22Rv1 (cell line): Measurements from ENCODE around the gene GALR3.

Experiments used
- CTCF ChIP-seq: fragments of 450-650 bp; IDR thresholded peaks from 2 replicates; pipeline ENCODE4 v1.5.1; 2017; ENCODE audit warnings: mild to moderate bottlenecking
- ZFX ChIP-seq: fragments of 450-650 bp; IDR thresholded peaks from 2 replicates; pipeline ENCODE4 v1.6.1; 2017; ENCODE audit warnings: antibody characterized with exemption, borderline replicate concordance

DNA sequence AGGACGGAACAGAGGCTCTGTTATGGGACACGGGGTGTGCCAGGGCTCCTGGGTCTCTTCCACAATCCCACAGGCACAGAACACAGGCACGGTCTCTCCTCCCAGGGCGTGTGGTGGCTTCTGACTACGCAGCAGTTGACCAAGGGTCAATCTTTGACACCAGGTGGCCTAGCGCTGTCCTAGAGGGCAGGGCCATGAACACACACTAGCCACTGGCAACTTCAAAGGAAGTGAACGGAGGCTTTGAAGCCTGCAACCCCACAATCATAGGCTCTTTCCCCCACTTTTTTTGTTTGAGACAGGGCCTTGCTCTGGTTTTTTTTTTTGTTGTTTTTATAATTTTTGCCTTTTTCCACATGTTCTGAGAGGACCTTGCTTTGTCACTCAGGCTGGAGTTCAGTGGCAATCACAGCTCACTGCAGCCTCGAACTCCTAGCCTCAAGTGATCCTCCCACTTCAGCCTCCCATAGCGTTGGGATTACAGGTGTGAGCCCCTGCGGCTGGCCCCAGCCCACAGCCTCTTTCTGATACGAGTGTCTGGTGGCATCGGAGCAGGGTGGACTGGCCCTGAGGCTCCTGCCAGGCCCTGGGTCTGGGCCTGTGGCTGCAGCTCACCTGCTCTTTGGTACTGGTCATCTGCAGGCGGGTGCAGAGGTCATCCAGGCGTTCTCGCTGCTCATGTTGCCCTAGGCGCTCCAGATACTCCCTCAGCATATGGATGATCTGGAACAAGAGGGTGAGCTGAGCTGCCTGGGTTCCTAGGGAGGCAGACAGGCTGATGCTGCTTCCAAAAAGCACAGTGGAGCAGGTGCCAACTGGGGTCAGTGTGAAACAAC lies 9.1 kb downstream of the GALR3 start:
- TF ChIP-seq CTCF = no peak
- TF ChIP-seq ZFX = no peak
